Neural progenitor cell (in vitro differentiated cells): Measurements from ENCODE around the gene LMO4. TPM values are rescaled to one million over a fixed set of nuclear protein-coding genes. Genes with fewer than 3 reads are reported as not detected.

Experiments used
- DNase-seq: peaks from one replicate; pipeline ENCODE4 v3.0.0-alpha.2; 2016; ENCODE audit warnings: low spot score
- H2AFZ ChIP-seq: fragments of 200-600 bp; sonication (generic); replicated peaks from 2 replicates; pipeline ENCODE4 v1.6.1; 2016; ENCODE audit warnings: antibody characterized with exemption
- H3F3A ChIP-seq: fragments of 200-600 bp; sonication (generic); 2 replicates; pipeline ENCODE4 v1.6.1; 2016; ENCODE audit warnings: antibody characterized with exemption, low read depth
- H3K27ac ChIP-seq: fragments of 200-600 bp; sonication (generic); 2 replicates; pipeline ENCODE4 v1.5.1; 2016; ENCODE audit warnings: mild to moderate bottlenecking
- H3K27me3 ChIP-seq: fragments of 200-600 bp; sonication (generic); 2 replicates; pipeline ENCODE4 v1.6.1; 2016; ENCODE audit warnings: mild to moderate bottlenecking, moderate library complexity
- H3K36me3 ChIP-seq: fragments of 200-600 bp; sonication (generic); 2 replicates; pipeline ENCODE4 v1.5.1; 2016
- H3K4me1 ChIP-seq: fragments of 200-600 bp; sonication (generic); 2 replicates; pipeline ENCODE4 v1.6.1; 2016; ENCODE audit warnings: mixed run types
- H3K4me2 ChIP-seq: fragments of 200-600 bp; sonication (generic); 2 replicates; pipeline ENCODE4 v1.6.1; 2016
- H3K4me3 ChIP-seq: fragments of 200-600 bp; sonication (generic); 2 replicates; pipeline ENCODE4 v1.5.1; 2016
- H3K79me2 ChIP-seq: fragments of 200-600 bp; sonication (generic); 2 replicates; pipeline ENCODE4 v1.6.1; 2016; ENCODE audit warnings: low read depth
- H3K9ac ChIP-seq: fragments of 200-600 bp; sonication (generic); 2 replicates; pipeline ENCODE4 v1.6.1; 2016
- H3K9me3 ChIP-seq: fragments of 200-600 bp; sonication (generic); 2 replicates; pipeline ENCODE4 v1.5.1; 2016; ENCODE audit warnings: low read depth
- H4K20me1 ChIP-seq: fragments of 200-600 bp; sonication (generic); 2 replicates; pipeline ENCODE4 v1.6.1; 2016; ENCODE audit warnings: low read depth
- H3K27ac Mint-ChIP-seq: 3 replicates; pipeline ENCODE4 v1.8.0; 2021; ENCODE audit warnings: mixed read lengths
- H3K27me3 Mint-ChIP-seq: 2 replicates; pipeline ENCODE4 v1.8.0; 2022; ENCODE audit warnings: low read depth, mild to moderate bottlenecking, inconsistent platforms, moderate library complexity, mixed read lengths; ENCODE audit not compliant: insufficient read depth
- H3K36me3 Mint-ChIP-seq: 3 replicates; pipeline ENCODE4 v1.8.0; 2021; ENCODE audit warnings: mixed read lengths
- H3K4me1 Mint-ChIP-seq: 3 replicates; pipeline ENCODE4 v1.8.0; 2021; ENCODE audit warnings: mixed read lengths
- H3K4me3 Mint-ChIP-seq: 3 replicates; pipeline ENCODE4 v1.8.0; 2021; ENCODE audit warnings: mild to moderate bottlenecking, moderate library complexity, mixed read lengths
- H3K9me3 Mint-ChIP-seq: 3 replicates; pipeline ENCODE4 v1.8.0; 2020; ENCODE audit warnings: mixed read lengths
- EZH2 ChIP-seq: fragments of 200-600 bp; sonication (generic); IDR thresholded peaks from 2 replicates; pipeline ENCODE4 v1.6.1; 2017; ENCODE audit warnings: antibody characterized with exemption, mild to moderate bottlenecking, moderate library complexity
- EZH2phosphoT487 ChIP-seq: fragments of 200-600 bp; sonication (generic); IDR thresholded peaks from 2 replicates; pipeline ENCODE4 v1.6.1; 2017; ENCODE audit warnings: antibody characterized with exemption
- total RNA-seq: library from RNA; depleted of rRNA; stranded (reverse); fragments of >200 nt; gene quantifications from 2 replicates; pipeline ENCODE4 v1.2.3, GENCODE V29; 2015; ENCODE audit warnings: low replicate concordance
- TF ChIP-seq, protein P1 (sequence below): fragments of 200-600 bp; sonication (generic); IDR thresholded peaks from 2 replicates; pipeline ENCODE4 v1.5.1; 2017; ENCODE audit warnings: antibody characterized with exemption, mild to moderate bottlenecking

LMO4 gene
- total RNA-seq, 1 donor from 2014 or later: 112 TPM

DNA sequence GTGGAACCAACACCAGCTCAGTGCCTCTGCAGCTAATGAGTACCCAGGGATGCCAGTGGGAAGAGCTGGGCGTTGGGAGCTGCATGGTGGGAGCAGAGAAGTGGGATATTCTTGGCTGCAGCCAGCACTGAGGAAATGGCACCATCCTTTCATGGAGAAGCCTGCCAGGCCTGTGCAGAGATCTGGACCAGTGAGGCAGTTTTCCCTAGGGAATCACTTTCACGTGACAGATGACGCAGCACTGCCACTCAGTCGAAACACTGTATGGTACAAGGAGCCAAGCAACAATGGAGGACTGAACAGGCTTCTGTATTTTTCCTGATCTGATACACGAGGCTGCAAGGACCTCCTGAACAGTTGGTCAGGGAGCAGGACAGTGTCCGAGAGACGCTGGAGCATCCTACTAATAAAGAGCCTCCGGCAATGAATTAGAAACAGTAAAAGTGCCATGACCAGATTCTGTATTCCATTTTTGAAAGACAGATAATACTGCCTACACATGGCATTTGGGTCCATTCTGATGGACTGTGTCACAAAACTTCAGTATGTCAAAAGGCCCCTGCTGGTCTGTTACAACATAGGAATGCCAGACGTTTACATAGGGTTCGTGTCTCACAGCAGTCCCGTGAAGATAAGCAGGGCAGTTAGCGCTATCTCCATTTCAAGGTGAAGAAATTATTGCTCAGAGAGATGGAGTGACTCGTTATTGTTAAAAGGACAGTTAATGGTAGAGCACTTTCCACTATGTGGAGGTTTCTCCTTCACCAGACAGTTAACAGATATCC lies 44.0 kb upstream of the LMO4 start:
- H3F3A ChIP-seq: no peaks in the 10 kb centered on the region
- H3K27me3 Mint-ChIP-seq: peaks cover 4% of the 10 kb centered on the region

DNA sequence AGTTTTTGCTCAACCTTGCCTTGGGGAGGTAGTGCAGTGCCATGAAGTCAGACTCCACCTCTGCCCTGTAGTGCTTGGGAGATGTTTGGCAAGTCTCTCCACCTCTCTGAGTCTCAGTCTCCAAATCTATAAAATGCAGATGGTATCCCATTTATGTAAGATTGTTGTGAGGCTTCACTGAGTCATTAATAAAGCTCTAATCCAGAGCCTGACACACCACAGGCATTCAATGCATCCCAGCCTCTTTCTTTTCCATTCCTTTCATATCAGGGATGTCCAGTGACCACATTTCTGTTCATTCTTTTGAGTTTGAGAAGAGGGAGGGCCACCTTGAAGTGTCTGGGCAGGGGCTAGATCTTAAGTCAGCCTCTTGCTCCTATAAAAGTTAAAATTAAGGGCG lies 37.6 kb upstream of the LMO4 start:
- Histone ChIP-seq H4K20me1 (no peaks in the 10 kb centered on the region), H3K9ac (no peak overlapping the region), H3K9me3 (no peaks in the 10 kb centered on the region), H3K27me3 (no peaks in the 10 kb centered on the region), H3K4me3 (no peak overlapping the region), H3K4me1 (peaks cover 7% of the 10 kb centered on the region), H3K4me2 (no peak overlapping the region), H2AFZ (no peak overlapping the region), H3K27ac (no peak overlapping the region), H3F3A (no peaks in the 10 kb centered on the region), H3K79me2 (no peaks in the 10 kb centered on the region), H3K36me3 (no peaks in the 10 kb centered on the region)
- H3K9me3 Mint-ChIP-seq: peaks cover under 1% of the 10 kb centered on the region
- no peak for DNase-seq
- no peak for TF ChIP-seq EZH2
- TF ChIP-seq EZH2phosphoT487: no peak
- H3K27ac Mint-ChIP-seq: no peak overlapping the region
- peaks cover 8% of the 10 kb centered on the region for H3K4me1 Mint-ChIP-seq
- H3K27me3 Mint-ChIP-seq: peaks cover 6% of the 10 kb centered on the region
- H3K36me3 Mint-ChIP-seq: no peaks in the 10 kb centered on the region
- no peak overlapping the region for H3K4me3 Mint-ChIP-seq

More for the DNA sequence above, 44.0 kb upstream of the LMO4 start:
- H3K4me3 Mint-ChIP-seq: no peak overlapping the region
- H3K27ac ChIP-seq: no peak overlapping the region
- H3K4me2 ChIP-seq: no peak overlapping the region
- no peaks in the 10 kb centered on the region for H3K4me1 ChIP-seq
- H3K9me3 Mint-ChIP-seq: peaks cover 2% of the 10 kb centered on the region
- no peaks in the 10 kb centered on the region for H3K79me2 ChIP-seq
- H2AFZ ChIP-seq: no peak overlapping the region
- no peaks in the 10 kb centered on the region for H3K9me3 ChIP-seq
- H3K27ac Mint-ChIP-seq: no peak overlapping the region
- no peaks in the 10 kb centered on the region for H3K36me3 ChIP-seq
- H4K20me1 ChIP-seq: no peaks in the 10 kb centered on the region
- H3K9ac ChIP-seq: no peak overlapping the region
- no peaks in the 10 kb centered on the region for H3K27me3 ChIP-seq
- TF ChIP-seq EZH2phosphoT487 (no peak), EZH2 (no peak)
- TF ChIP-seq, protein P1, sequence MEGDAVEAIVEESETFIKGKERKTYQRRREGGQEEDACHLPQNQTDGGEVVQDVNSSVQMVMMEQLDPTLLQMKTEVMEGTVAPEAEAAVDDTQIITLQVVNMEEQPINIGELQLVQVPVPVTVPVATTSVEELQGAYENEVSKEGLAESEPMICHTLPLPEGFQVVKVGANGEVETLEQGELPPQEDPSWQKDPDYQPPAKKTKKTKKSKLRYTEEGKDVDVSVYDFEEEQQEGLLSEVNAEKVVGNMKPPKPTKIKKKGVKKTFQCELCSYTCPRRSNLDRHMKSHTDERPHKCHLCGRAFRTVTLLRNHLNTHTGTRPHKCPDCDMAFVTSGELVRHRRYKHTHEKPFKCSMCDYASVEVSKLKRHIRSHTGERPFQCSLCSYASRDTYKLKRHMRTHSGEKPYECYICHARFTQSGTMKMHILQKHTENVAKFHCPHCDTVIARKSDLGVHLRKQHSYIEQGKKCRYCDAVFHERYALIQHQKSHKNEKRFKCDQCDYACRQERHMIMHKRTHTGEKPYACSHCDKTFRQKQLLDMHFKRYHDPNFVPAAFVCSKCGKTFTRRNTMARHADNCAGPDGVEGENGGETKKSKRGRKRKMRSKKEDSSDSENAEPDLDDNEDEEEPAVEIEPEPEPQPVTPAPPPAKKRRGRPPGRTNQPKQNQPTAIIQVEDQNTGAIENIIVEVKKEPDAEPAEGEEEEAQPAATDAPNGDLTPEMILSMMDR: no peak
- no peaks in the 10 kb centered on the region for H3K36me3 Mint-ChIP-seq
- DNase-seq: no peak
- no peaks in the 10 kb centered on the region for H3K4me1 Mint-ChIP-seq
- no peak overlapping the region for H3K4me3 ChIP-seq

DNA sequence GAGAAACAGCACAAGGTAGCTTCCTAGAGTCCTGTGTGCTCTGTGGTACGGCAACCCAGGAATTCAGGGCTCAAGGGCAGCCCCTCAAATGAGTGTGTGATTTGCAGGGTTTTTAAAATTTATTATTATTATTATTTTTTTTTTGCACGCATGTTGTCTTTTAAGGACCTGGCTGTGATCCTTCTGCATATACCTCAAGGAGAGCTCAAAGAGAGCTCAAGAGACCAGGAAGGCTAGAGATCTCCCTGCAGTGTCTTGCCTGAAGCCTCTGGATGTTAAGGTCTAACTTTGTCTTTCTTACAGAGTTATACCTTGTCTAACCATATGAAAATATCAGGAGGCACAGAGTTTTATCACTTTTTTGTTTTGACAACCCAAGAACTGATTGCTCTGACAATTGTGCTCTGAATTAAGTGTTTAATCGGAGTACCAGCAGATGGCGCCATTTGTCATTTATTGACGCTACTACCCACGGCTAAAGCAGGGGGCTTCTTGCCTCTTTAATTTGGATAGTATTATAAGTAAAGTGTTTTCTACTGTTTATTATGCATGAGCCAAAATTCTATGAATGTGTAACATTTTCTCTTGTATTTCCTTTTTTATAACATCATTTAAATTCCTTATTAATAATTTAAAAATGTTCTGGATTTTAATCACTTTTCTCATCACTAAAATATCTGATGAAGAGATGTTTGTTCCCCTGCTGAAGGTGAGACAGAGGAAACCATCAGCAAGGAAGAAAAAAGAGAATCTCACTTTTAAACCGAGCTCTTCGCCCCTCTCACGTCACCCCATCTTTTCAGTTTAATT lies 35.8 kb upstream of the LMO4 start:
- Mint-ChIP-seq H3K27me3 (peaks cover 13% of the 10 kb centered on the region), H3K4me3 (no peak overlapping the region), H3K36me3 (no peaks in the 10 kb centered on the region), H3K9me3 (no peaks in the 10 kb centered on the region), H3K4me1 (peaks cover 8% of the 10 kb centered on the region), H3K27ac (no peak overlapping the region)
- no peaks in the 10 kb centered on the region for H3F3A ChIP-seq
- TF ChIP-seq, protein P1: peak; percentile 92
- TF ChIP-seq EZH2: no peak
- no peak overlapping the region for H2AFZ ChIP-seq
- H3K27me3 ChIP-seq: no peaks in the 10 kb centered on the region
- H3K4me1 ChIP-seq: peaks cover 7% of the 10 kb centered on the region
- peak; percentile 89 for DNase-seq
- H3K9me3 ChIP-seq: no peaks in the 10 kb centered on the region
- no peak overlapping the region for H3K4me3 ChIP-seq
- H4K20me1 ChIP-seq: no peaks in the 10 kb centered on the region
- no peak overlapping the region for H3K4me2 ChIP-seq
- no peaks in the 10 kb centered on the region for H3K36me3 ChIP-seq
- H3K9ac ChIP-seq: no peak overlapping the region
- no peaks in the 10 kb centered on the region for H3K79me2 ChIP-seq
- no peak overlapping the region for H3K27ac ChIP-seq
